ENCODE results near the gene EXOSC7. TPM values are rescaled to one million over a fixed set of nuclear protein-coding genes. Genes with fewer than 3 reads are reported as not detected.

Gene EXOSC7
- total and polyA plus RNA-seq, 9 of the 15 experiments (the other 6 are each of a cell fraction or from before 2014, with no cell fraction given) = 88.5 to 237 (median 112) TPM

DNA sequence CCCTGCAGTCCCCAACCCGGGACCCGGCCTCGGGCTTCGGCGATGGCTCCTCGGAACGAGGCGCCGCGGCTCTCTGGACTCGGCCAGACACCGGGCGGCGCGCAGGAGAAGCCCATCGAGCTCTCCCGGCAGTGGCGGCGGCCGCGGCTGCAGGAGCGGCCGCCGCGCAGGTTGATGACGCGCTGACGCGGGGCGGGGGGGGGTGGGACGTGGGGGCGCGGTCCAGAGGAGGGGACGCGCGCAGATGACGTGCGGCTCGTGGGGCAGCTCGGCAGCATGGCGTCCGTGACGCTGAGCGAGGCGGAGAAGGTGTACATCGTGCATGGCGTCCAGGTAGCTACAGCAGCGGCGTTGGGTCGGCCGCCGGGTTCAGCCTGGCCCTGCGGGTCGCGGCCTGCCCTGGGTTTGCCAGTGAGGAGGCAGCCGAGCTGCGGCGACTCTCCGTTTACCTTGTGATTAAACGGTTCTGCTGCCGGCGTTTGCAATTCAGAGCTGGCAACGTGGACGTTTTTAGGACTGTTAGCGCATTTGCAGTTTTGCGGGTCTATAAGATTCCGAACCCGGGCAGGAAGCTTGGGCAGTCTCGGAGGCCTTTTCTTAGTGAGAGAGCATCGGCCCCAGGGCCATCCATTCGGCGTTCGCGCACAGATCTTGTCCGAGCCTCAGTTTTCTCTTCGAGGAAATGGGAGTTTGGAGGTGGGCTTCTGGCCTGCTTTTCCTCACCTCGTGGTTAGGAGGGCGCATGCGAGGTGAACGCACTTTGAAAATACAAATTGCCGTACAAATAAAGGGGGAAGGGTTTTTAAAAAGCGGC lies at the start of gene EXOSC7, which contains the start of gene ZDHHC3 (continued):
- TF ChIP-seq TCF3 (CRISPR knock-in tag; IDR thresholded peaks at IDR 0.05) (no peak), CREB1 (IDR thresholded peaks at IDR 0.05) (peak; percentile 97), CREB1 (CRISPR knock-in tag; IDR thresholded peaks at IDR 0.05) (peak; percentile 98), ZNF197 (CRISPR knock-in tag; IDR thresholded peaks at IDR 0.05; ENCODE audit: low read depth) (no peak), NFE2 (IDR thresholded peaks at IDR 0.05; ENCODE audit: low read depth) (no peak), SAFB2 (IDR thresholded peaks at IDR 0.05; ENCODE audit: borderline replicate concordance, low read depth, low read length, severe bottlenecking) (no peak), FOXJ3 (CRISPR knock-in tag; IDR thresholded peaks at IDR 0.05) (no peak), DLX4 (CRISPR knock-in tag; IDR thresholded peaks at IDR 0.05) (no peak), GABPB1 (CRISPR knock-in tag; IDR thresholded peaks at IDR 0.05) (no peak), ZNF551 (CRISPR knock-in tag; IDR thresholded peaks at IDR 0.05) (no peak), BHLHE40 (IDR thresholded peaks at IDR 0.05; ENCODE audit: low read length) (no peak), HDAC6 (IDR thresholded peaks at IDR 0.05; ENCODE audit: low read depth, low read length) (no peak), NCOA4 (IDR thresholded peaks at IDR 0.05; ENCODE audit: partially characterized antibody) (no peak), RNF219 (CRISPR knock-in tag; IDR thresholded peaks at IDR 0.05) (no peak), ZNF644 (tag; IDR thresholded peaks at IDR 0.05; ENCODE audit: low read depth) (no peak), SRSF1 (IDR thresholded peaks at IDR 0.05; ENCODE audit: low read depth, low read length) (0 out of 2 replicates have a peak, but pooled peaks have one; percentile 42), ZNF133 (CRISPR knock-in tag; IDR thresholded peaks at IDR 0.05) (no peak)
- TF ChIP-seq, protein P1, sequence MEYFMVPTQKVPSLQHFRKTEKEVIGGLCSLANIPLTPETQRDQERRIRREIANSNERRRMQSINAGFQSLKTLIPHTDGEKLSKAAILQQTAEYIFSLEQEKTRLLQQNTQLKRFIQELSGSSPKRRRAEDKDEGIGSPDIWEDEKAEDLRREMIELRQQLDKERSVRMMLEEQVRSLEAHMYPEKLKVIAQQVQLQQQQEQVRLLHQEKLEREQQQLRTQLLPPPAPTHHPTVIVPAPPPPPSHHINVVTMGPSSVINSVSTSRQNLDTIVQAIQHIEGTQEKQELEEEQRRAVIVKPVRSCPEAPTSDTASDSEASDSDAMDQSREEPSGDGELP (CRISPR knock-in tag; IDR thresholded peaks at IDR 0.05; ENCODE audit: borderline replicate concordance) = peak; percentile 33; the same call in 1 of the 2 replicates
- TF ChIP-seq, protein P2, sequence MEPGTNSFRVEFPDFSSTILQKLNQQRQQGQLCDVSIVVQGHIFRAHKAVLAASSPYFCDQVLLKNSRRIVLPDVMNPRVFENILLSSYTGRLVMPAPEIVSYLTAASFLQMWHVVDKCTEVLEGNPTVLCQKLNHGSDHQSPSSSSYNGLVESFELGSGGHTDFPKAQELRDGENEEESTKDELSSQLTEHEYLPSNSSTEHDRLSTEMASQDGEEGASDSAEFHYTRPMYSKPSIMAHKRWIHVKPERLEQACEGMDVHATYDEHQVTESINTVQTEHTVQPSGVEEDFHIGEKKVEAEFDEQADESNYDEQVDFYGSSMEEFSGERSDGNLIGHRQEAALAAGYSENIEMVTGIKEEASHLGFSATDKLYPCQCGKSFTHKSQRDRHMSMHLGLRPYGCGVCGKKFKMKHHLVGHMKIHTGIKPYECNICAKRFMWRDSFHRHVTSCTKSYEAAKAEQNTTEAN (CRISPR knock-in tag; IDR thresholded peaks at IDR 0.05) = no peak

Measured in K562 (cell line).